ENCODE measurements around the gene TRIP6.

TRIP6 gene

GRCh38 chr7:100893318-100893895 lies 26.2 kb downstream of the TRIP6 start:
- Histone ChIP-seq H3K9me3 (ENCODE audit: control insufficient read depth, insufficient read depth, low read depth, low read length) (no peaks in the 10 kb centered on the region), H3K27ac (ENCODE audit: extremely low read depth, low read depth, low read length) (no peak overlapping the region), H3K36me3 (ENCODE audit: control insufficient read depth in 2 of 2, insufficient read depth in 1 of 2, low read length in 2 of 2) (peaks cover 0 to 5% of the 10 kb centered on the region in 2 experiments; a peak in 1 of 3 replicates), H3K4me3 (ENCODE audit: low read depth, low read length) (no peak overlapping the region), H3K4me1 (ENCODE audit: control insufficient read depth, insufficient read depth, low read length) (peaks cover 1% of the 10 kb centered on the region; the same call in 1 of the 2 replicates)
- TF ChIP-seq HIC1 (tag by site-specific recombination; IDR thresholded peaks at IDR 0.05) (0 out of 2 replicates have a peak, but pooled peaks have one; percentile 12), ZNF394 (tag by site-specific recombination; IDR thresholded peaks at IDR 0.05; ENCODE audit: borderline replicate concordance) (no peak)
- ChIA-PET POLR2A (no interaction called here), CTCF (interaction anchor here (0.6 to 3.0 kb wide), 3 partner anchors 93 to 277 kb away, joined by 3 to 14 read pairs (median 4); no protein-coding TSS in a partner anchor)

- Histone ChIP-seq H3K4me1 (ENCODE audit: control insufficient read depth, insufficient read depth, low read length) (no peaks in the 10 kb centered on the region; the same call in 1 of the 2 replicates), H3K9me3 (ENCODE audit: control insufficient read depth, insufficient read depth, low read depth, low read length) (no peaks in the 10 kb centered on the region), H3K27ac (ENCODE audit: extremely low read depth, low read depth, low read length) (no peak overlapping the region), H3K36me3 (ENCODE audit: control insufficient read depth in 2 of 2, insufficient read depth in 1 of 2, low read length in 2 of 2) (no peaks in the 10 kb centered on the region), H3K4me3 (ENCODE audit: low read depth, low read length) (no peak overlapping the region)
- TF ChIP-seq KLF16 (tag by site-specific recombination; IDR thresholded peaks at IDR 0.05) (no peak), ZNF366 (tag by site-specific recombination; conservative IDR thresholded peaks at IDR 0.05) (peak; percentile 92), HIC1 (tag by site-specific recombination; IDR thresholded peaks at IDR 0.05) (peak; percentile 33; the same call in 1 of the 2 replicates), ZNF398 (tag by site-specific recombination; IDR thresholded peaks at IDR 0.05) (peak; percentile 33; the same call in 1 of the 2 replicates), GLIS1 (tag by site-specific recombination; IDR thresholded peaks at IDR 0.05) (no peak), ZNF488 (tag by site-specific recombination; IDR thresholded peaks at IDR 0.05) (no peak)
- CTCF ChIA-PET = interaction anchor here (0.6 to 3.0 kb wide), 13 partner anchors 16 to 389 kb away, joined by 3 to 14 read pairs (median 4); no protein-coding TSS in a partner anchor
- POLR2A ChIA-PET = interaction anchor here (0.6 kb wide), 1 partner anchor 355 kb away, joined by 4 read pairs; no protein-coding TSS in a partner anchor
These were observed 26.9 kb downstream of the TRIP6 start for GRCh38 chr7:100893910-100894721.

GRCh38 chr7:100894860-100895700 lies 27.9 kb downstream of the TRIP6 start:
- CTCF ChIA-PET = interaction anchor here (0.6 to 3.0 kb wide), 14 partner anchors 17 to 388 kb away, joined by 3 to 14 read pairs (median 4); no protein-coding TSS in a partner anchor
- TF ChIP-seq ZNF664 (tag by site-specific recombination; IDR thresholded peaks at IDR 0.05) = no peak
- no peak for TF ChIP-seq ZNF658 (tag by site-specific recombination; IDR thresholded peaks at IDR 0.05)
- TF ChIP-seq ZNF133 (tag by site-specific recombination; IDR thresholded peaks at IDR 0.05) = no peak
- no peak for TF ChIP-seq SALL2 (tag by site-specific recombination; IDR thresholded peaks at IDR 0.05; ENCODE audit: borderline replicate concordance)
- no peak for TF ChIP-seq ZNF677 (tag by site-specific recombination; IDR thresholded peaks at IDR 0.05)
- TF ChIP-seq ZNF311 (tag by site-specific recombination; IDR thresholded peaks at IDR 0.05; ENCODE audit: borderline replicate concordance) = no peak
- no peak for TF ChIP-seq MZF1 (tag by site-specific recombination; IDR thresholded peaks at IDR 0.05; ENCODE audit: borderline replicate concordance)
- TF ChIP-seq GLIS1 (tag by site-specific recombination; IDR thresholded peaks at IDR 0.05) = peak; percentile 64
- no peak for TF ChIP-seq ZSCAN5A (tag by site-specific recombination; IDR thresholded peaks at IDR 0.05)
- TF ChIP-seq ZNF23 (tag by site-specific recombination; IDR thresholded peaks at IDR 0.05; ENCODE audit: borderline replicate concordance) = no peak
- no peak for TF ChIP-seq ZNF132 (tag by site-specific recombination; IDR thresholded peaks at IDR 0.05; ENCODE audit: borderline replicate concordance)

More at GRCh38 chr7:100894860-100895700, 27.9 kb downstream of the TRIP6 start:
- Histone ChIP-seq H3K4me3 (ENCODE audit: low read depth, low read length) (peak overlapping the region; percentile 42), H3K9me3 (ENCODE audit: control insufficient read depth, insufficient read depth, low read depth, low read length) (no peaks in the 10 kb centered on the region), H3K4me1 (ENCODE audit: control insufficient read depth, insufficient read depth, low read length) (no peaks in the 10 kb centered on the region; the same call in 1 of the 2 replicates), H3K27ac (ENCODE audit: extremely low read depth, low read depth, low read length) (no peak overlapping the region), H3K36me3 (ENCODE audit: control insufficient read depth in 2 of 2, insufficient read depth in 1 of 2, low read length in 2 of 2) (no peaks in the 10 kb centered on the region)
- POLR2A ChIA-PET = interaction anchor here (0.6 kb wide), 1 partner anchor 354 kb away, joined by 4 read pairs; no protein-coding TSS in a partner anchor
